H1 (cell line): ENCODE results near the gene ANKH. TPM values are rescaled to one million over a fixed set of nuclear protein-coding genes. Genes with fewer than 3 reads are reported as not detected.

Experiments used
- ATF3 ChIP-seq: IDR thresholded peaks from 2 replicates; pipeline ENCODE4 v1.6.1; 2011; ENCODE audit warnings: low read depth, mild to moderate bottlenecking, low read length; ENCODE audit not compliant: insufficient read depth
- BACH1 ChIP-seq: IDR thresholded peaks from 2 replicates; pipeline ENCODE4 v1.6.1; 2012; ENCODE audit warnings: low read length, improper control_type of control experiment
- CHD7 ChIP-seq: fragments of 300-600 bp; sonication (generic); IDR thresholded peaks from 2 replicates; pipeline ENCODE4 v1.7.1; 2012; ENCODE audit warnings: low read length, moderate library complexity, mild to moderate bottlenecking, inconsistent platforms; ENCODE audit not compliant: insufficient replicate concordance
- CREB1 ChIP-seq: IDR thresholded peaks from 2 replicates; pipeline ENCODE4 v1.6.1; 2012; ENCODE audit warnings: inconsistent platforms
- SP1 ChIP-seq: IDR thresholded peaks from 2 replicates; pipeline ENCODE4 v1.6.1; 2011; ENCODE audit warnings: low read depth, low read length
- USF2 ChIP-seq: IDR thresholded peaks from 2 replicates; pipeline ENCODE4 v1.6.1; 2011; ENCODE audit warnings: low read length, improper control_type of control experiment
- polyA plus RNA-seq, 7 experiments: library from polyadenylated mRNA; depleted of rRNA in 3 of 7; stranded (reverse) in 5 of 7; unstranded in 2 of 7; fragments of >200 nt in 5 of 7; fragments of 200-250 nt in 2 of 7; gene quantifications; 1 replicate in 5 of 7; 2 replicates in 1 of 7; 4 replicates in 1 of 7; pipeline versions ENCODE4 v1.2.1 to v1.2.3, GENCODE V29; 2011 to 2013; ENCODE audit warnings: missing spikeins in 2 of 7, mixed read lengths in 2 of 7
- total RNA-seq: library from RNA; stranded (reverse); fragmentation: NEBNext Ultra II Directional; extraction: Animal tissue kit (Norgen Biotek cat#: 25700); gene quantifications from 2 replicates; pipeline ENCODE4 v1.2.1, GENCODE V29; 2021
- TF ChIP-seq, protein P1 (sequence below): IDR thresholded peaks from 2 replicates; pipeline ENCODE4 v1.6.1; 2012; ENCODE audit warnings: low read length, inconsistent platforms

The ANKH gene
- total and polyA plus RNA-seq, 2 of the 8 experiments (the other 6 are each of a cell fraction or from before 2014, with no cell fraction given), result 5.3 to 13.0 TPM

GRCh38 chr5:14655146-14655741 lies 216.3 kb downstream of the ANKH start (continued):
- TF ChIP-seq CHD7 (no peak), ATF3 (no peak), SP1 (no peak), CREB1 (no peak), USF2 (no peak), BACH1 (no peak)
- TF ChIP-seq, protein P1, sequence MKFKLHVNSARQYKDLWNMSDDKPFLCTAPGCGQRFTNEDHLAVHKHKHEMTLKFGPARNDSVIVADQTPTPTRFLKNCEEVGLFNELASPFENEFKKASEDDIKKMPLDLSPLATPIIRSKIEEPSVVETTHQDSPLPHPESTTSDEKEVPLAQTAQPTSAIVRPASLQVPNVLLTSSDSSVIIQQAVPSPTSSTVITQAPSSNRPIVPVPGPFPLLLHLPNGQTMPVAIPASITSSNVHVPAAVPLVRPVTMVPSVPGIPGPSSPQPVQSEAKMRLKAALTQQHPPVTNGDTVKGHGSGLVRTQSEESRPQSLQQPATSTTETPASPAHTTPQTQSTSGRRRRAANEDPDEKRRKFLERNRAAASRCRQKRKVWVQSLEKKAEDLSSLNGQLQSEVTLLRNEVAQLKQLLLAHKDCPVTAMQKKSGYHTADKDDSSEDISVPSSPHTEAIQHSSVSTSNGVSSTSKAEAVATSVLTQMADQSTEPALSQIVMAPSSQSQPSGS, result no peak
